Osteoblast (primary cell): ENCODE results near the gene DSTN. TPM values are rescaled to one million over a fixed set of nuclear protein-coding genes. Genes with fewer than 3 reads are reported as not detected.

Experiments used
- DNase-seq: peaks from one replicate; pipeline ENCODE4 v3.0.0; 2011; ENCODE audit warnings: low spot score, mixed read lengths; ENCODE audit not compliant: insufficient read length; ENCODE audit errors: missing footprints
- H2AFZ ChIP-seq: 2 replicates; pipeline ENCODE4 v1.6.0; 2011; ENCODE audit warnings: mild to moderate bottlenecking, low read length
- H3K27ac ChIP-seq: 2 replicates; pipeline ENCODE4 v1.5.1; 2011; ENCODE audit warnings: mild to moderate bottlenecking, low read depth, low read length, moderate library complexity
- H3K27me3 ChIP-seq: 2 replicates; pipeline ENCODE4 v1.6.0; 2012; ENCODE audit warnings: mild to moderate bottlenecking, control low read depth, inconsistent platforms, low read length, moderate library complexity; ENCODE audit not compliant: insufficient read depth
- H3K36me3 ChIP-seq: 2 replicates; pipeline ENCODE4 v1.5.1; 2011; ENCODE audit warnings: mild to moderate bottlenecking, low read length, control low read depth, moderate library complexity; ENCODE audit not compliant: insufficient read depth
- H3K4me1 ChIP-seq: 2 replicates; pipeline ENCODE4 v1.5.1; 2011; ENCODE audit warnings: mild to moderate bottlenecking, low read length, control low read depth, moderate library complexity; ENCODE audit not compliant: insufficient read depth
- H3K4me2 ChIP-seq: 2 replicates; pipeline ENCODE4 v1.6.0; 2011; ENCODE audit warnings: mild to moderate bottlenecking, low read length; ENCODE audit not compliant: insufficient read depth
- H3K4me3 ChIP-seq: fragments of 200-600 bp; sonication (generic); 3 replicates; pipeline ENCODE4 v1.5.1; 2012; ENCODE audit warnings: mild to moderate bottlenecking, low read length, inconsistent platforms; ENCODE audit not compliant: insufficient read depth
- H3K79me2 ChIP-seq: 2 replicates; pipeline ENCODE4 v1.6.0; 2012; ENCODE audit warnings: mild to moderate bottlenecking, low read length, control low read depth, inconsistent platforms; ENCODE audit not compliant: insufficient read depth
- H3K9me3 ChIP-seq: 2 replicates; pipeline ENCODE4 v1.5.1; 2011; ENCODE audit warnings: low read depth, low read length, control low read depth
- H4K20me1 ChIP-seq: 2 replicates; pipeline ENCODE4 v1.6.0; 2012; ENCODE audit warnings: mild to moderate bottlenecking, low read length, control low read depth; ENCODE audit not compliant: insufficient read depth
- total RNA-seq: library from RNA; depleted of rRNA; stranded (reverse); fragments of >200 nt; gene quantifications from 2 replicates; pipeline ENCODE4 v1.2.3, GENCODE V29; 2012
- TF ChIP-seq, protein P1 (sequence below): IDR thresholded peaks from 2 replicates; pipeline ENCODE4 v1.5.1; 2011; ENCODE audit warnings: mild to moderate bottlenecking, low read depth, low read length, moderate library complexity; ENCODE audit errors: extremely low read depth

The DSTN gene
- total RNA-seq, 1 donor: 627 TPM

DNA sequence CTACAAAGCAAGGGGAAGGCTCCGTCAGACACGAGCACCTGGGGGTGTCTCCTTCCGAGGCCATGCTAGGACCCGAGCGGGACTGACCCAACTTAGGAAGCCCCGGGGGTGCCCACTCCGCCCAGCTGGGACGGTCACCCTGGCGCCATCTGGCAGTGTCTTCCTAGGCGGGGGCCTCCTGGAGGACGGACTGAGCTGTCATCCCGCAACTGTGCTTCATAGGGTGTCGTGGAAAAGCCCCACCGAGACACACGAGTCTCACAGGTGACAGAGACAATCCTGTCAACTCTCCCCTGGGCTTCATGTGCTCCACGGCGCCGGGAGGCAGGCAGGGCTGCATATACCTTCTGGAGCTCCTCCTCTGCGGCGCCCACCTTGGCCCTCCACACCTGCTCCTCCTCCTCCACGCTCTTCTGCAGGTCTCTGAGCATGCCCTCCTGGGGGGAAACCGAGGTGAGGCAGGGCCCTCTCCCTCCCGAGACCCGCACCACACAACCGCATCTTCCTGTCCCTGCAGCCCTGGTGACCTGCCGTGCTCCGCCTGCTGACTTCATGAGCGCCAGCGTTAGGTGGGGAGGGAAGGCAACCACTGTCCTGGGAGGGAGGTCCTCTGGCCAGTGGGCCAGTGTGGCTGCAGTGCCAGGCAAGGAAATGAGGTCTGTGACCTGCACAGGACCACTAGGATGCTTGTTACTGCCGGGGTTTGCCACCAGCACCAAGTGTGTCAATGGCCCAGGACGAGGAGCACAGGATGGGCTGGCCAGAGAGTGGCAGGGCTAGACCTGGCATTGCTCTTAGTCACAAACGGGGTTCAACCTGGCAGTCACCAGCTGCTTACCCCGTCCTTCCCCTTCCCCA, 50.7 kb downstream of the DSTN start:
- no peaks in the 10 kb centered on the region for H3K4me1 ChIP-seq
- H4K20me1 ChIP-seq: peaks cover 55% of the 10 kb centered on the region
- no peak overlapping the region for H3K4me2 ChIP-seq
- H3K79me2 ChIP-seq: peaks cover 32% of the 10 kb centered on the region
- peaks cover 98% of the 10 kb centered on the region for H3K36me3 ChIP-seq
- no peak overlapping the region for H3K4me3 ChIP-seq
- DNase-seq: peak; percentile 64
- no peak overlapping the region for H3K27ac ChIP-seq
- H3K27me3 ChIP-seq: no peaks in the 10 kb centered on the region
- no peak overlapping the region for H2AFZ ChIP-seq
- H3K9me3 ChIP-seq: no peaks in the 10 kb centered on the region
- TF ChIP-seq, protein P1, sequence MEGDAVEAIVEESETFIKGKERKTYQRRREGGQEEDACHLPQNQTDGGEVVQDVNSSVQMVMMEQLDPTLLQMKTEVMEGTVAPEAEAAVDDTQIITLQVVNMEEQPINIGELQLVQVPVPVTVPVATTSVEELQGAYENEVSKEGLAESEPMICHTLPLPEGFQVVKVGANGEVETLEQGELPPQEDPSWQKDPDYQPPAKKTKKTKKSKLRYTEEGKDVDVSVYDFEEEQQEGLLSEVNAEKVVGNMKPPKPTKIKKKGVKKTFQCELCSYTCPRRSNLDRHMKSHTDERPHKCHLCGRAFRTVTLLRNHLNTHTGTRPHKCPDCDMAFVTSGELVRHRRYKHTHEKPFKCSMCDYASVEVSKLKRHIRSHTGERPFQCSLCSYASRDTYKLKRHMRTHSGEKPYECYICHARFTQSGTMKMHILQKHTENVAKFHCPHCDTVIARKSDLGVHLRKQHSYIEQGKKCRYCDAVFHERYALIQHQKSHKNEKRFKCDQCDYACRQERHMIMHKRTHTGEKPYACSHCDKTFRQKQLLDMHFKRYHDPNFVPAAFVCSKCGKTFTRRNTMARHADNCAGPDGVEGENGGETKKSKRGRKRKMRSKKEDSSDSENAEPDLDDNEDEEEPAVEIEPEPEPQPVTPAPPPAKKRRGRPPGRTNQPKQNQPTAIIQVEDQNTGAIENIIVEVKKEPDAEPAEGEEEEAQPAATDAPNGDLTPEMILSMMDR: no peak

DNA sequence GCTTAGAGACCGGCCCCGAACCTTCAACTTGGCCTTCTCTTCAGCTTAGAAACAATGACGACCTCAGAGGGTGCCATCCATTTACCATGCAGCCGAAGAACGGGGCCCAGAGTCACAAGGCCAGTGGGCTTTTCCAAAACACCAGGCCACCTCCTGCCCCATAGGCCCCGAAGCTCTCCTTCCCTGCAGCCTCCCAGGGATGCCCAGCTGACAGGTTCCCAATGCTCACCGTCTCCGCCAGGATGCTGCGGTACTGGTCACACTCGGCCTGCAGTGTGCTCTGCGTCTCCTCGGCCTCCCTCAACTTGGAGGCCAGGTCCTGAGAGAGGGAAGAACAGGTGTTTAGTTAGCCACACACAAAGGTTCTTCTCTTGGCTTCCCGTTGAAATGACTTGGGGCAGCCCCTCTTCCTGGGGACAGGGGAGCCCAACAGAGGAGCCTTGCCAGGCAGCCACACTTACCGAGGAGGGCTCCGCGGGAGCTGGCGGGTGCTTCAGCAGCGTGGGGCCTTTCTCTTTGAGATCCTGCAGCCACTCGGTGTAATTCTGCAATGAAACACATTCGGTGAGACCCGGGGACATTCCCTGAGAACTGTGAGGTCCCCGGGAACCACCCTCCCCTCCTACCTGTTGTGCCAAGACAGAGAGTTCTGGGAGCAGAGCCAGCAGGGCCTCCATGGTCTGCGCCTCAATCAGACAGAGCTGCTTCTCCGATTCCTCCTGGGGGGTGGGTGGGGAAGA, 51.5 kb downstream of the DSTN start:
- no peak overlapping the region for H2AFZ ChIP-seq
- TF ChIP-seq, protein P1: no peak
- H3K4me3 ChIP-seq: no peak overlapping the region
- DNase-seq: peak; percentile 76
- H3K36me3 ChIP-seq: peaks cover 98% of the 10 kb centered on the region
- H3K4me1 ChIP-seq: no peaks in the 10 kb centered on the region
- peaks cover 40% of the 10 kb centered on the region for H3K79me2 ChIP-seq
- H4K20me1 ChIP-seq: peaks cover 55% of the 10 kb centered on the region
- H3K4me2 ChIP-seq: no peak overlapping the region
- no peaks in the 10 kb centered on the region for H3K9me3 ChIP-seq
- no peaks in the 10 kb centered on the region for H3K27me3 ChIP-seq
- H3K27ac ChIP-seq: no peak overlapping the region

DNA sequence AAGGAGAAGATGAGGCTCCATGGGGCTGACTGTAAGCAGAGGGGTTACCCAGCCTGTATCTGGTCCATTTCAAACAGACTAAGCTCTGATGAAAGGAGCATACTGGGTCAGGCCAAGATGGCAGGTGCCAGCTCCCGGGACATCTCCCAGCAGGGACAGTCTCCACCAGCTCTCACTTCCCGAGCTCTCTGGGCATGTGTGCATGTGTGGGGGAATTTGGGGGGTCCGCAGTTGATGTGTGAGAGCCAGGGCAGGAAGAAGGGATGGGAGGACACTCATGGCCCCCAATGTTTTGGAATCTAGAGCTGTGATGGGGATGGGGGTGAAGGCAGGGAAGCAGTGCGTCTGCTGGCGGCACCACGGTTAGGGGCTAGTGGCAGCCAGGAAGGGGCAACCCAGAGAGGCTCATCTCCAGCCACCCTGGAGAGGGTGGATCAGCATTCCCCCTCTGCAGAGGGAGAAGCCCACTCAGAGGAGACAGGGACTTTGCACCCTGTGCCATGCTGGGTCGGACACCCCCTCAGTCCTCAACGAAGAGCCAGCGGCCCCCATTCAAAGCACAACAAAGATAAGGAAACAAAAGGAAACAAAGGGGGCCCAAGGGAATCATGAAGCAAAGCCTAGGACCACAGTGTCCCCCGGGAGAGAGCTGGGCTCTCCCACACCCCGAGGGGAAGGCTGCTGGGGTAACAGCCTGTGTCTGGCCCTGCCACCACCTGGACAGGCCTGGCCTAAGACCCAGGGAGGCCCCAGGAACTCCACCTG, 52.4 kb downstream of the DSTN start:
- H2AFZ ChIP-seq: no peak overlapping the region
- peak; percentile 77 for DNase-seq
- no peak overlapping the region for H3K4me3 ChIP-seq
- H3K27ac ChIP-seq: no peak overlapping the region
- H3K9me3 ChIP-seq: no peaks in the 10 kb centered on the region
- H3K4me1 ChIP-seq: no peaks in the 10 kb centered on the region
- TF ChIP-seq, protein P1: no peak
- H3K36me3 ChIP-seq: peaks cover 98% of the 10 kb centered on the region
- peaks cover 48% of the 10 kb centered on the region for H3K79me2 ChIP-seq
- H3K27me3 ChIP-seq: no peaks in the 10 kb centered on the region
- H4K20me1 ChIP-seq: peaks cover 58% of the 10 kb centered on the region
- no peak overlapping the region for H3K4me2 ChIP-seq
